ENCODE results near the gene TFPI. TPM values are rescaled to one million over a fixed set of nuclear protein-coding genes. Genes with fewer than 3 reads are reported as not detected.
A peak's percentile ranks its signal among the peaks of the same experiment; 100 is the strongest.

Gene TFPI
- total and polyA plus RNA-seq, 4 donors: 169 to 253 (median 237) TPM

GRCh38 chr2:187550857-187551256 lies 3.4 kb downstream of the TFPI start:
- TF ChIP-seq, protein P1, sequence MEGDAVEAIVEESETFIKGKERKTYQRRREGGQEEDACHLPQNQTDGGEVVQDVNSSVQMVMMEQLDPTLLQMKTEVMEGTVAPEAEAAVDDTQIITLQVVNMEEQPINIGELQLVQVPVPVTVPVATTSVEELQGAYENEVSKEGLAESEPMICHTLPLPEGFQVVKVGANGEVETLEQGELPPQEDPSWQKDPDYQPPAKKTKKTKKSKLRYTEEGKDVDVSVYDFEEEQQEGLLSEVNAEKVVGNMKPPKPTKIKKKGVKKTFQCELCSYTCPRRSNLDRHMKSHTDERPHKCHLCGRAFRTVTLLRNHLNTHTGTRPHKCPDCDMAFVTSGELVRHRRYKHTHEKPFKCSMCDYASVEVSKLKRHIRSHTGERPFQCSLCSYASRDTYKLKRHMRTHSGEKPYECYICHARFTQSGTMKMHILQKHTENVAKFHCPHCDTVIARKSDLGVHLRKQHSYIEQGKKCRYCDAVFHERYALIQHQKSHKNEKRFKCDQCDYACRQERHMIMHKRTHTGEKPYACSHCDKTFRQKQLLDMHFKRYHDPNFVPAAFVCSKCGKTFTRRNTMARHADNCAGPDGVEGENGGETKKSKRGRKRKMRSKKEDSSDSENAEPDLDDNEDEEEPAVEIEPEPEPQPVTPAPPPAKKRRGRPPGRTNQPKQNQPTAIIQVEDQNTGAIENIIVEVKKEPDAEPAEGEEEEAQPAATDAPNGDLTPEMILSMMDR (IDR thresholded peaks at IDR 0.05; ENCODE audit: control extremely low read depth, extremely low read depth): no peak
- H3K36me3 ChIP-seq (ENCODE audit: control insufficient read depth in 4 of 4, insufficient read depth in 4 of 4, low read length in 4 of 4): peaks cover 0 to 3% (median 1%) of the 10 kb centered on the region in 4 donors
- no peak for DNase-seq
- peaks cover 0 to 67% (median 0%) of the 10 kb centered on the region in 5 donors for H3K4me1 ChIP-seq (ENCODE audit: control insufficient read depth in 5 of 5, insufficient read depth in 5 of 5, low read length in 5 of 5)
- no peak overlapping the region for H3K9ac ChIP-seq (ENCODE audit: insufficient read depth in 1 of 2, low read length in 2 of 2)
- 27 to 63% methylated on average over 1 of the region's 1 CpG for WGBS, 2 donors
- no peak overlapping the region for H3K4me3 ChIP-seq
- no peak for ATAC-seq (ENCODE audit: insufficient read depth, low FRiP score)
- H3K27me3 ChIP-seq (ENCODE audit: control insufficient read depth in 3 of 3, insufficient read depth in 3 of 3, low read length in 2 of 3): no peaks in the 10 kb centered on the region
- H3K27ac ChIP-seq (ENCODE audit: low read depth in 1 of 2, low read length in 1 of 2): no peak overlapping the region
- no peaks in the 10 kb centered on the region for H3K9me3 ChIP-seq (ENCODE audit: control insufficient read depth in 4 of 4, insufficient read depth in 3 of 4, low read length in 3 of 4)

- peaks cover 0 to 3% (median 1%) of the 10 kb centered on the region in 4 donors for H3K36me3 ChIP-seq (ENCODE audit: control insufficient read depth in 4 of 4, insufficient read depth in 4 of 4, low read length in 4 of 4)
- DNase-seq (peak in 1 of 3 donors; percentile 40), ATAC-seq (ENCODE audit: insufficient read depth, low FRiP score) (no peak)
- no peaks in the 10 kb centered on the region for H3K27me3 ChIP-seq (ENCODE audit: control insufficient read depth in 3 of 3, insufficient read depth in 3 of 3, low read length in 2 of 3)
- no peak overlapping the region for H3K9ac ChIP-seq (ENCODE audit: insufficient read depth in 1 of 2, low read length in 2 of 2)
- peak overlapping the region; percentile 72 to 75 for H3K27ac ChIP-seq (ENCODE audit: low read depth in 1 of 2, low read length in 1 of 2)
- H3K9me3 ChIP-seq (ENCODE audit: control insufficient read depth in 4 of 4, insufficient read depth in 3 of 4, low read length in 3 of 4): no peaks in the 10 kb centered on the region
- H3K4me3 ChIP-seq: peak overlapping the region; percentile 22
- TF ChIP-seq, protein P1 (IDR thresholded peaks at IDR 0.05; ENCODE audit: control extremely low read depth, extremely low read depth): no peak
- peaks cover 0 to 72% (median 0%) of the 10 kb centered on the region in 5 donors for H3K4me1 ChIP-seq (ENCODE audit: control insufficient read depth in 5 of 5, insufficient read depth in 5 of 5, low read length in 5 of 5)
- 29 to 54% methylated on average over 3 of the region's 3 CpGs for WGBS, 2 donors
Observed at GRCh38 chr2:187549951-187550555, 4.2 kb downstream of the TFPI start.

- H3K4me1 ChIP-seq (ENCODE audit: control insufficient read depth in 5 of 5, insufficient read depth in 5 of 5, low read length in 5 of 5): peaks cover 0 to 65% (median 0%) of the 10 kb centered on the region in 5 donors
- H3K9ac ChIP-seq (ENCODE audit: insufficient read depth in 1 of 2, low read length in 2 of 2): peak overlapping the region in 1 of 2 donors; percentile 3
- TF ChIP-seq, protein P1 (IDR thresholded peaks at IDR 0.05; ENCODE audit: control extremely low read depth, extremely low read depth): no peak
- H3K36me3 ChIP-seq (ENCODE audit: control insufficient read depth in 4 of 4, insufficient read depth in 4 of 4, low read length in 4 of 4): peaks cover 0 to 3% (median 1%) of the 10 kb centered on the region in 4 donors
- H3K4me3 ChIP-seq: no peak overlapping the region
- DNase-seq (no peak), ATAC-seq (ENCODE audit: insufficient read depth, low FRiP score) (no peak)
- H3K9me3 ChIP-seq (ENCODE audit: control insufficient read depth in 4 of 4, insufficient read depth in 3 of 4, low read length in 3 of 4): no peaks in the 10 kb centered on the region
- H3K27ac ChIP-seq (ENCODE audit: low read depth in 1 of 2, low read length in 1 of 2): no peak overlapping the region
- no peaks in the 10 kb centered on the region for H3K27me3 ChIP-seq (ENCODE audit: control insufficient read depth in 3 of 3, insufficient read depth in 3 of 3, low read length in 2 of 3)
Observed at GRCh38 chr2:187549193-187549592, 5.0 kb downstream of the TFPI start.

GRCh38 chr2:187548656-187549055 lies 5.6 kb downstream of the TFPI start:
- Histone ChIP-seq H3K27ac (ENCODE audit: low read depth in 1 of 2, low read length in 1 of 2) (no peak overlapping the region), H3K27me3 (ENCODE audit: control insufficient read depth in 3 of 3, insufficient read depth in 3 of 3, low read length in 2 of 3) (no peaks in the 10 kb centered on the region), H3K4me1 (ENCODE audit: control insufficient read depth in 5 of 5, insufficient read depth in 5 of 5, low read length in 5 of 5) (peaks cover 0 to 65% (median 0%) of the 10 kb centered on the region in 5 donors), H3K9me3 (ENCODE audit: control insufficient read depth in 4 of 4, insufficient read depth in 3 of 4, low read length in 3 of 4) (no peaks in the 10 kb centered on the region), H3K36me3 (ENCODE audit: control insufficient read depth in 4 of 4, insufficient read depth in 4 of 4, low read length in 4 of 4) (peaks cover 0 to 8% (median 3%) of the 10 kb centered on the region in 4 donors), H3K4me3 (no peak overlapping the region), H3K9ac (ENCODE audit: insufficient read depth in 1 of 2, low read length in 2 of 2) (peak overlapping the region in 1 of 2 donors; percentile 3)
- TF ChIP-seq, protein P1 (IDR thresholded peaks at IDR 0.05; ENCODE audit: control extremely low read depth, extremely low read depth): no peak
- no peak for ATAC-seq (ENCODE audit: insufficient read depth, low FRiP score)
- DNase-seq: peak in 2 of 3 donors; percentile 50 to 54
